ENCODE results near the gene NAV1. TPM values are rescaled to one million over a fixed set of nuclear protein-coding genes. Genes with fewer than 3 reads are reported as not detected.

NAV1 gene
- total and polyA plus RNA-seq, 3 experiments from 2014 or later: 0.77 to 1.8 (median 0.95) TPM

DNA sequence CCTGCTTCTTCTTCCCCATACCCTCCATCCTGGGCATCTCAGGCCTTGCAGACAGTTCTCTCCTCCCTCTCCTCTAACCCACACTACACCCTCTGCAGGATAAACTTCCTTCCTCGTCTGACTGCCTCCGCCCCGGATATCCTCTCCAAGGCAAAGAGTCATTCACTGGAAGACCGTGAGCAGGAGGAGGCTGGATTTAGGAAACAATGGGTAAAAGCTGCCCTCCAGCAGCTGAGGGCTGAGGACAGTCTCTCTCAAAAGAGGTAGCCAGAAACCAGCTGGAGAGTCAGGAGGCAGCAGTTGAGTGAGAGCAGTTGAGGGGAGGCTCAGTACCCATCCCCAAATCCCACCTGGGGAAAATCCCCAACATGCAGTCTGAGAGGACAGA, 33.4 kb upstream of the NAV1 start:
- Histone ChIP-seq H3K36me3 (ENCODE audit: insufficient read depth, low read length) (no peaks in the 10 kb centered on the region), H3K9me3 (ENCODE audit: low read length) (no peaks in the 10 kb centered on the region), H3K4me3 (ENCODE audit: low read length) (no peak overlapping the region), H3K27me3 (ENCODE audit: insufficient read depth, low read length, poor library complexity, severe bottlenecking) (no peaks in the 10 kb centered on the region), H3K4me1 (ENCODE audit: insufficient read depth, low read length) (peaks cover 25% of the 10 kb centered on the region), H3K27ac (ENCODE audit: low read depth, low read length) (no peak overlapping the region)
- no peaks in the 10 kb centered on the region for H3K27me3 Mint-ChIP-seq
- H3K9me3 Mint-ChIP-seq: no peaks in the 10 kb centered on the region
- H3K36me3 Mint-ChIP-seq: peaks cover 0 to 6% (median 0%) of the 10 kb centered on the region in 3 donors
- CTCF ChIA-PET: interaction anchor here (1.8 to 19.3 kb wide), 2 partner anchors 9 to 23 kb away, joined by 7 to 406 read pairs; no protein-coding TSS in a partner anchor
- H3K4me3 Mint-ChIP-seq: peak overlapping the region; percentile 68 to 91 (median 86)
- no peak for DNase-seq
- H3K4me1 Mint-ChIP-seq: peaks cover 35 to 50% (median 46%) of the 10 kb centered on the region in 3 donors
- POLR2A ChIA-PET: interaction anchor here (2.4 kb wide), 1 partner anchor 24 kb away, joined by 14 read pairs; no protein-coding TSS in a partner anchor
- H3K27ac Mint-ChIP-seq: peak overlapping the region in 6 of 8 donors; percentile 84 to 93 (median 90)

DNA sequence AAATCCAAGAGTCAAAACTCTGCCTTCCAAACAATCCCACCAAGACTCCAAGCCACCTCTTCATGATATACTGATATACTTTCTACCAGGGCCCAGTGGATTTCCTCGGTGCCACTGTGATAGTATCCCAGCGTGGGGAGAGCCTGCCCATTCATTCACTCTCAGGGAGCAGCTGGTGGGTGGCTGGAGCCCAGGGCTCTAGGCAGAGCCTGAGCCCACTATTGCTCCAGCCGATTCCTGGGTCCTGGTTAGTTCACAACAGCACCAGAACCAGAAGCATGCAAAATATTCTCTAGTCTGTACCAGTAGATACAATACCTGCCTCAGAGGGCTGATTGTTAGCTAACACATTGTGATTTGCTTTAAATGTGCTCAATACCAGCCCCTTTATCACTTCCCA, 32.8 kb upstream of the NAV1 start:
- Mint-ChIP-seq H3K27ac (peak overlapping the region; percentile 74 to 93 (median 90)), H3K4me3 (peak overlapping the region; percentile 83 to 94 (median 87)), H3K4me1 (peaks cover 35 to 50% (median 46%) of the 10 kb centered on the region in 3 donors), H3K9me3 (no peaks in the 10 kb centered on the region), H3K36me3 (peaks cover 0 to 6% (median 0%) of the 10 kb centered on the region in 3 donors), H3K27me3 (no peaks in the 10 kb centered on the region)
- ChIA-PET CTCF (interaction anchor here (1.2 to 19.3 kb wide), 5 partner anchors 10 to 322 kb away, joined by 3 to 406 read pairs (median 3); no protein-coding TSS in a partner anchor), POLR2A (interaction anchor here (2.4 kb wide), 1 partner anchor 24 kb away, joined by 14 read pairs; no protein-coding TSS in a partner anchor)
- Histone ChIP-seq H3K4me3 (ENCODE audit: low read length) (peak overlapping the region; percentile 76), H3K4me1 (ENCODE audit: insufficient read depth, low read length) (peaks cover 25% of the 10 kb centered on the region), H3K27me3 (ENCODE audit: insufficient read depth, low read length, poor library complexity, severe bottlenecking) (no peaks in the 10 kb centered on the region), H3K9me3 (ENCODE audit: low read length) (no peaks in the 10 kb centered on the region), H3K27ac (ENCODE audit: low read depth, low read length) (peak overlapping the region; percentile 78), H3K36me3 (ENCODE audit: insufficient read depth, low read length) (no peaks in the 10 kb centered on the region)
- DNase-seq: no peak

DNA sequence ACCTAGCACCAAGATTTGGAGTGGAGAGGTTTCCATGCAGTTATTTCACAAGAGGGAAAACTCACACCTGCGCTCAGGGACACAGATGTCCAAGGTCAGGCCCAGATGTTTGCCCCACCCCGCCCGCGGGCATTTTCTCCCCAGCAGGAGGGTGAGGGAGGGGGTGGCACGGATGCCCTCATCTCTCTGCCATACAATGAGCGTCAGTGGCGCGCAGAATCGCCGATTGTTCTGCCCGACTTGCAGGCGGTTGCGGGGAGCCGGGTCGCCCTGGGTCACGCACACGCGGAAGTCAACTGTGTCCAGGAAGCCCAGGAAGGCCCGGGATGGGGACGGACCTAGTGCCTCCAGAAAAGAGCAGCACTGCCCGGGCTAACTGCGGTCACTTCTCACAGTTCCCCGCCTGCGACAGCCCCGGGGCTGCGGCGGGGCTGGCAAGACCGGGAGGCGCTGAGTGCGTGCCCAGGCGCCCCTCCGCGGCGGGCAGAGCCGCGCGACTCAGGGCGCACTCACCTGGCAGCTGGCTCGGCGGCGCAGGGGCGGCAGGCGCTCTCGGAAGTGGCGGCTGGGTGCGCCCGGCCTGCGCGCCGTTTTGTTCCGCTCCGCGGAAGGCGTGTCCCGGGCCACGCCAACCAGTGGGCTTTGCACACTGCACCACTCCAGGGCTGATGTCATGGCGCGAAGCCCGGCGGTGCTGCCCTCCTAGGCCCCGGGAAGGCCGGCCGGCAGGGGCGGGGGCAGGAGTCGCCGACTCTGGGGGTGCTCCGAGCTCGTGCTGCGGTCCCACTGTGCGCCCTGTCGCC, 32.2 kb upstream of the NAV1 start, which contains the start of gene CSRP1:
Gene CSRP1 (minus strand): TSS at position 567 of the 803 bp plus-strand sequence. CDS start 10,820 bp downstream, outside the sequence.
- ChIA-PET CTCF (interaction anchor here (1.2 to 19.3 kb wide), 6 partner anchors 9 to 321 kb away, joined by 3 to 406 read pairs (median 4); no protein-coding TSS in a partner anchor), POLR2A (interaction anchor here (1.0 to 2.4 kb wide), 2 partner anchors 25 to 323 kb away, joined by 3 to 14 read pairs; no protein-coding TSS in a partner anchor)
- H3K27me3 Mint-ChIP-seq: no peaks in the 10 kb centered on the region
- H3K27ac Mint-ChIP-seq: peak within 1 kb of the TSS; percentile 84 to 95 (median 92)
- H3K4me3 Mint-ChIP-seq: peak within 1 kb of the TSS; percentile 83 to 94 (median 87)
- DNase-seq: peak; percentile 62 to 88 (median 77)
- peaks cover 25% of the 10 kb centered on the region for H3K4me1 ChIP-seq (ENCODE audit: insufficient read depth, low read length)
- H3K27me3 ChIP-seq (ENCODE audit: insufficient read depth, low read length, poor library complexity, severe bottlenecking): no peaks in the 10 kb centered on the region
- peak within 1 kb of the TSS; percentile 78 for H3K27ac ChIP-seq (ENCODE audit: low read depth, low read length)
- H3K36me3 ChIP-seq (ENCODE audit: insufficient read depth, low read length): no peaks in the 10 kb centered on the region
- H3K9me3 ChIP-seq (ENCODE audit: low read length): no peaks in the 10 kb centered on the region
- peak within 1 kb of the TSS; percentile 76 for H3K4me3 ChIP-seq (ENCODE audit: low read length)
- peaks cover 0 to 6% (median 0%) of the 10 kb centered on the region in 3 donors for H3K36me3 Mint-ChIP-seq
- H3K9me3 Mint-ChIP-seq: no peaks in the 10 kb centered on the region
- peaks cover 35 to 50% (median 46%) of the 10 kb centered on the region in 3 donors for H3K4me1 Mint-ChIP-seq

- POLR2A ChIA-PET: interaction anchor here (1.0 to 2.4 kb wide), 2 partner anchors 26 to 323 kb away, joined by 3 to 14 read pairs; no protein-coding TSS in a partner anchor
- peaks cover 35 to 50% (median 46%) of the 10 kb centered on the region in 3 donors for H3K4me1 Mint-ChIP-seq
- H3K27me3 Mint-ChIP-seq: no peaks in the 10 kb centered on the region
- no peaks in the 10 kb centered on the region for H3K9me3 ChIP-seq (ENCODE audit: low read length)
- peak overlapping the region; percentile 83 to 94 (median 86) for H3K4me3 Mint-ChIP-seq
- no peaks in the 10 kb centered on the region for H3K9me3 Mint-ChIP-seq
- H3K4me3 ChIP-seq (ENCODE audit: low read length): peak overlapping the region; percentile 76
- H3K36me3 ChIP-seq (ENCODE audit: insufficient read depth, low read length): no peaks in the 10 kb centered on the region
- no peak for DNase-seq
- CTCF ChIA-PET: interaction anchor here (1.2 to 19.3 kb wide), 3 partner anchors 9 to 25 kb away, joined by 4 to 406 read pairs (median 7); no protein-coding TSS in a partner anchor
- H3K27ac ChIP-seq (ENCODE audit: low read depth, low read length): peak overlapping the region; percentile 78
- peaks cover 0 to 6% (median 0%) of the 10 kb centered on the region in 3 donors for H3K36me3 Mint-ChIP-seq
- H3K27me3 ChIP-seq (ENCODE audit: insufficient read depth, low read length, poor library complexity, severe bottlenecking): no peaks in the 10 kb centered on the region
- peak overlapping the region; percentile 33 to 95 (median 88) for H3K27ac Mint-ChIP-seq
- H3K4me1 ChIP-seq (ENCODE audit: insufficient read depth, low read length): peaks cover 25% of the 10 kb centered on the region
Measured at GRCh38 chr1:201507360-201507675, 31.6 kb upstream of the NAV1 start.

DNA sequence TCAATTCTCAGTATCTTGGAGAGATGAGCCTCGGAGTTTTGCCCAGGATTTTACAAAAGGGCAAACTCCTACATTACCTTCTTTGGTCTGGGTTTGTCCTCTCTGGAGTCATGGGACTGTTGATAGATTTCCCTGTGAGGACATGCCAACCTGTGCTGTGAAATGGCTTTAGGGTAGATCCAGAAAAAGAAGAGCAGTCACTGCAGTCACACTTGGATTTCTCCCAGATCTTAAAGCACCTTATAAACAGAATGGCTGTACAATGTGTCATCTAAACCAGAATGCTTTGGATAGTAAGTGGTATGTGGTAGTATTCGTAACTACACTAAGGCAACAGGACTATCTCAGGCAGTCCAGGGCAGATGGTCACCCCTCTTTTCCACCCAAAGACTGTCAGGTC, 30.1 kb upstream of the NAV1 start:
- POLR2A ChIA-PET: no interaction called here
- peaks cover 31 to 47% (median 35%) of the 10 kb centered on the region in 3 donors for H3K4me1 Mint-ChIP-seq

DNA sequence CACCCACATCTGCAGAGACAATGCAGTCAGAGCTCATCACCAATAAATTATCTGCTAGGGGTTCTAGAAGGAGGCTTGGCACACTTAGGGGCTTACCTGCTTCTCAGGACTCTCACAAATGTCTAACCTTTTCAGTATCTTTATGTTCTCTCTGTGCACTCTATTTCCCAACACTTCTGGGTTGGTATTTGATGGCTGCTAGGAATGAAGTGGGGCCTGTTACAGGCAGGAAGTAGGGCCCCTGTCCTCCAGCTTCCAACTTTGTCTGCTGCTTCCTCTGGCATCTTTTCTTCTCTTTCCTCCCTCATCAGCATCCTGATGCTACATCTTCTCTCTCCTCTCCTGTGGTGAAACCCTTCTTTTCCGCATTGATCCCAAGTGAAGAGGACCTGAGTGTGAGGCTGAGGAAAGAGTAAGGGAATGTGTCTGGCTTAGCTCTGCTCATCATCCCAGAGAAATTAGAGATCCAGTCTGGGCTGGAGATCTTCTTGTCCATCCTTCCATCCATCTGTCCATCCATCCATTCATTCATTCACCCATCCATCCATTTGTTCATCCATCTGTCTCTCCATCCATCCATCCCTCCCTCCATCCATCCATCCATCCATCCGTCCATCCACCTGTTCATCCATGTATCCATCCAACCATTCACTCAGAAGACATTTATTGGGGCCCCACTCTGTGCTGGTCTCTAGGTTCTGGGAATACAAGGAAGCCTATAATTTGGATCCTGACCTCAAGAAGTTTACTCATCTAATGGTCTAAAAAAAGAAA, 29.1 kb upstream of the NAV1 start:
- Mint-ChIP-seq H3K9me3 (no peaks in the 10 kb centered on the region), H3K27ac (peak overlapping the region in 5 of 8 donors; percentile 10 to 80 (median 55))
- CTCF ChIA-PET: interaction anchor here (19.3 kb wide), 1 partner anchor 27 kb away, joined by 406 read pairs; no protein-coding TSS in a partner anchor

More for the DNA sequence above, 30.1 kb upstream of the NAV1 start:
- no peak overlapping the region for H3K27ac ChIP-seq (ENCODE audit: low read depth, low read length)
- no peak for DNase-seq
- no peaks in the 10 kb centered on the region for H3K27me3 ChIP-seq (ENCODE audit: insufficient read depth, low read length, poor library complexity, severe bottlenecking)
- no peaks in the 10 kb centered on the region for H3K36me3 ChIP-seq (ENCODE audit: insufficient read depth, low read length)
- H3K4me3 ChIP-seq (ENCODE audit: low read length): no peak overlapping the region
- H3K4me1 ChIP-seq (ENCODE audit: insufficient read depth, low read length): peaks cover 25% of the 10 kb centered on the region
- CTCF ChIA-PET: interaction anchor here (19.3 kb wide), 1 partner anchor 26 kb away, joined by 406 read pairs; no protein-coding TSS in a partner anchor
- Mint-ChIP-seq H3K36me3 (peaks cover 0 to 4% (median 0%) of the 10 kb centered on the region in 3 donors), H3K9me3 (no peaks in the 10 kb centered on the region), H3K27me3 (no peaks in the 10 kb centered on the region), H3K27ac (peak overlapping the region in 2 of 8 donors; percentile 6 to 10), H3K4me3 (peak overlapping the region in 3 of 7 donors; percentile 33 to 69 (median 50))
- no peaks in the 10 kb centered on the region for H3K9me3 ChIP-seq (ENCODE audit: low read length)

DNA sequence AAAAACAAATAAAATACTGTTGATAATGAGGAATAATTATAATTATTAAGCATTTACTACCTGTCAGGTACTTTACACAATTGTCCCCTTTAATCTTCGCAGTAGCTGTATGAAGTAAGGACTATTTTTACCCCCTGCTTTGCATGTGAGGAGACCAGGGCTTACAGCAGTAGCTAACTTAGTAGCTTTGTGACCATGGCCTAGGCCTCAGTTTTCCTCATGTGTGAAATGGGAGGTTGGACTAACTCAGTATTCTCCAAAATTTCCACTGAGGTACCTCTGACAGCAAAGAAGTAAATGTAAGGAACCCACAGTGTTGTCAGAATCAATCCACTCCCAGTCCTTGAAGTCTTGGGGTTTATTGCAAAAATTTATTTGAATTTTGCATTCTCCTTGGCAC, 28.2 kb upstream of the NAV1 start:
- Mint-ChIP-seq H3K36me3 (peaks cover 0 to 9% (median 5%) of the 10 kb centered on the region in 3 donors), H3K4me1 (peaks cover 22 to 31% (median 25%) of the 10 kb centered on the region in 3 donors), H3K27me3 (no peaks in the 10 kb centered on the region), H3K27ac (no peak overlapping the region), H3K4me3 (no peak overlapping the region), H3K9me3 (no peaks in the 10 kb centered on the region)
- Histone ChIP-seq H3K4me3 (ENCODE audit: low read length) (no peak overlapping the region), H3K9me3 (ENCODE audit: low read length) (no peaks in the 10 kb centered on the region), H3K4me1 (ENCODE audit: insufficient read depth, low read length) (peaks cover 15% of the 10 kb centered on the region), H3K27ac (ENCODE audit: low read depth, low read length) (no peak overlapping the region), H3K27me3 (ENCODE audit: insufficient read depth, low read length, poor library complexity, severe bottlenecking) (no peaks in the 10 kb centered on the region), H3K36me3 (ENCODE audit: insufficient read depth, low read length) (no peaks in the 10 kb centered on the region)
- DNase-seq: no peak
- ChIA-PET POLR2A (no interaction called here), CTCF (interaction anchor here (1.4 to 19.3 kb wide), 2 partner anchors 12 to 28 kb away, joined by 4 to 406 read pairs; no protein-coding TSS in a partner anchor)

More for the DNA sequence above, 29.1 kb upstream of the NAV1 start:
- no peak for DNase-seq
- no peak overlapping the region for H3K27ac ChIP-seq (ENCODE audit: low read depth, low read length)
- POLR2A ChIA-PET: no interaction called here
- Mint-ChIP-seq H3K4me1 (peaks cover 30 to 40% (median 34%) of the 10 kb centered on the region in 3 donors), H3K4me3 (peak overlapping the region in 1 of 7 donors; percentile 69), H3K27me3 (no peaks in the 10 kb centered on the region), H3K36me3 (peaks cover 0 to 7% (median 2%) of the 10 kb centered on the region in 3 donors)
- H3K4me1 ChIP-seq (ENCODE audit: insufficient read depth, low read length): peaks cover 25% of the 10 kb centered on the region
- no peaks in the 10 kb centered on the region for H3K36me3 ChIP-seq (ENCODE audit: insufficient read depth, low read length)
- no peaks in the 10 kb centered on the region for H3K9me3 ChIP-seq (ENCODE audit: low read length)
- no peak overlapping the region for H3K4me3 ChIP-seq (ENCODE audit: low read length)
- H3K27me3 ChIP-seq (ENCODE audit: insufficient read depth, low read length, poor library complexity, severe bottlenecking): no peaks in the 10 kb centered on the region

Measured in CD8-positive, alpha-beta memory T cell (primary cell).